ENCODE data around the gene MAP2. TPM values are rescaled to one million over a fixed set of nuclear protein-coding genes. Genes with fewer than 3 reads are reported as not detected.

The MAP2 gene
- total and polyA plus RNA-seq, 2 of the 13 experiments (the other 11 are each of a cell fraction or from before 2014, with no cell fraction given): 0.08 TPM; not detected in 1

GRCh38 chr2:209381091-209381490 lies 42.8 kb upstream of the MAP2 start (continued):
- TF ChIP-seq ZNF280D (CRISPR knock-in tag; IDR thresholded peaks at IDR 0.05): no peak

- no peaks in the 10 kb centered on the region for H3K4me1 ChIP-seq (ENCODE audit: insufficient read depth, low read length)
- BruUV-seq (replicated peaks): no TSS peak
- no peak for ATAC-seq
- H3K9me3 ChIP-seq (ENCODE audit: low read length): peaks cover 4% of the 10 kb centered on the region; the same call in 1 of the 2 replicates
- in situ Hi-C loops (cut with HindIII; ENCODE audit: extremely low pct_ligation_motif_present, low pct_unique_long_range_greater_than_20kb) (no loop called here), intact Hi-C loops (cut with micrococcal nuclease; ENCODE audit: unreplicated experiment) (no loop called here)
- no peaks in the 10 kb centered on the region for H3K36me3 ChIP-seq (replicated peaks in 1 of 2; ENCODE audit: control insufficient read depth in 1 of 2, insufficient read depth in 2 of 2, low read length in 2 of 2)
- ChIA-PET POLR2A (no interaction called here), CTCF (ENCODE audit: low intra/inter-chr PET ratio, low total read pairs) (no interaction called here)
- H2AFZ ChIP-seq (ENCODE audit: low read length): no peak overlapping the region
- no peak overlapping the region for H3K4me3 ChIP-seq (replicated peaks in 1 of 3; ENCODE audit: insufficient read depth in 1 of 3, low read depth in 2 of 3, low read length in 3 of 3)
- no peak overlapping the region for H3K9ac ChIP-seq (ENCODE audit: insufficient read depth, low read depth, low read length)
- H4K20me1 ChIP-seq (ENCODE audit: insufficient read depth, low read length): no peaks in the 10 kb centered on the region
- no peaks in the 10 kb centered on the region for H3K79me2 ChIP-seq (ENCODE audit: insufficient read depth, low read length)
- H3K27me3 ChIP-seq (ENCODE audit: control insufficient read depth in 1 of 2, insufficient read depth in 2 of 2, low read length in 2 of 2): no peaks in the 10 kb centered on the region
- no peak for DNase-seq (ENCODE audit: low spot score)
- H3K4me2 ChIP-seq (ENCODE audit: low read depth, low read length): no peak overlapping the region
- no peak for FAIRE-seq
- H3K27ac ChIP-seq (ENCODE audit: extremely low read length, insufficient read depth, low read length): no peak overlapping the region
- TF ChIP-seq CSRNP1 (CRISPR knock-in tag; IDR thresholded peaks at IDR 0.05): no peak
- TF ChIP-seq ZNF761 (CRISPR knock-in tag; conservative IDR thresholded peaks at IDR 0.05): no peak
- TF ChIP-seq NFE2 (CRISPR knock-in tag; IDR thresholded peaks at IDR 0.05): no peak
- TF ChIP-seq XRCC5 (optimal IDR thresholded peaks at IDR 0.05; ENCODE audit: low read length): no peak
- TF ChIP-seq GMEB2 (CRISPR knock-in tag; IDR thresholded peaks at IDR 0.05; ENCODE audit: low read depth): no peak
- no peak for TF ChIP-seq HOXA5 (CRISPR knock-in tag; IDR thresholded peaks at IDR 0.05)
- no peak for TF ChIP-seq SMC3 (IDR thresholded peaks at IDR 0.05; ENCODE audit: low read length)
- no peak for TF ChIP-seq NFE2L2 (IDR thresholded peaks at IDR 0.05; ENCODE audit: low read length)
- TF ChIP-seq NFIB (CRISPR knock-in tag; IDR thresholded peaks at IDR 0.05; ENCODE audit: borderline replicate concordance): no peak
- TF ChIP-seq THAP9 (CRISPR knock-in tag; IDR thresholded peaks at IDR 0.05; ENCODE audit: borderline replicate concordance): no peak
- no peak for TF ChIP-seq RAD21 (CRISPR knock-in tag; IDR thresholded peaks at IDR 0.05)
- no peak for TF ChIP-seq EEA1 (CRISPR knock-in tag; IDR thresholded peaks at IDR 0.05; ENCODE audit: borderline replicate concordance)
These were observed 41.1 kb upstream of the MAP2 start for GRCh38 chr2:209382775-209383174.

Data from HepG2 (cell line).